NCI-H1105 treated with DMSO at 0.1 percent for 48 hours (cell line): ENCODE data around the gene SCAF11.
A peak's percentile ranks its signal among the peaks of the same experiment; 100 is the strongest.
"Not testable (repeated sequence)": the region's sequence is repeated elsewhere in the genome, so short reads cannot be mapped to it uniquely, and the experiment has no call there.

Experiments used
- DNase-seq: peaks from one replicate; lab custom pipeline; 2025; lab: John Stamatoyannopoulos, UW

SCAF11 gene, protein sequence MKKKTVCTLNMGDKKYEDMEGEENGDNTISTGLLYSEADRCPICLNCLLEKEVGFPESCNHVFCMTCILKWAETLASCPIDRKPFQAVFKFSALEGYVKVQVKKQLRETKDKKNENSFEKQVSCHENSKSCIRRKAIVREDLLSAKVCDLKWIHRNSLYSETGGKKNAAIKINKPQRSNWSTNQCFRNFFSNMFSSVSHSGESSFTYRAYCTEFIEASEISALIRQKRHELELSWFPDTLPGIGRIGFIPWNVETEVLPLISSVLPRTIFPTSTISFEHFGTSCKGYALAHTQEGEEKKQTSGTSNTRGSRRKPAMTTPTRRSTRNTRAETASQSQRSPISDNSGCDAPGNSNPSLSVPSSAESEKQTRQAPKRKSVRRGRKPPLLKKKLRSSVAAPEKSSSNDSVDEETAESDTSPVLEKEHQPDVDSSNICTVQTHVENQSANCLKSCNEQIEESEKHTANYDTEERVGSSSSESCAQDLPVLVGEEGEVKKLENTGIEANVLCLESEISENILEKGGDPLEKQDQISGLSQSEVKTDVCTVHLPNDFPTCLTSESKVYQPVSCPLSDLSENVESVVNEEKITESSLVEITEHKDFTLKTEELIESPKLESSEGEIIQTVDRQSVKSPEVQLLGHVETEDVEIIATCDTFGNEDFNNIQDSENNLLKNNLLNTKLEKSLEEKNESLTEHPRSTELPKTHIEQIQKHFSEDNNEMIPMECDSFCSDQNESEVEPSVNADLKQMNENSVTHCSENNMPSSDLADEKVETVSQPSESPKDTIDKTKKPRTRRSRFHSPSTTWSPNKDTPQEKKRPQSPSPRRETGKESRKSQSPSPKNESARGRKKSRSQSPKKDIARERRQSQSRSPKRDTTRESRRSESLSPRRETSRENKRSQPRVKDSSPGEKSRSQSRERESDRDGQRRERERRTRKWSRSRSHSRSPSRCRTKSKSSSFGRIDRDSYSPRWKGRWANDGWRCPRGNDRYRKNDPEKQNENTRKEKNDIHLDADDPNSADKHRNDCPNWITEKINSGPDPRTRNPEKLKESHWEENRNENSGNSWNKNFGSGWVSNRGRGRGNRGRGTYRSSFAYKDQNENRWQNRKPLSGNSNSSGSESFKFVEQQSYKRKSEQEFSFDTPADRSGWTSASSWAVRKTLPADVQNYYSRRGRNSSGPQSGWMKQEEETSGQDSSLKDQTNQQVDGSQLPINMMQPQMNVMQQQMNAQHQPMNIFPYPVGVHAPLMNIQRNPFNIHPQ (N-terminal part only)

DNA sequence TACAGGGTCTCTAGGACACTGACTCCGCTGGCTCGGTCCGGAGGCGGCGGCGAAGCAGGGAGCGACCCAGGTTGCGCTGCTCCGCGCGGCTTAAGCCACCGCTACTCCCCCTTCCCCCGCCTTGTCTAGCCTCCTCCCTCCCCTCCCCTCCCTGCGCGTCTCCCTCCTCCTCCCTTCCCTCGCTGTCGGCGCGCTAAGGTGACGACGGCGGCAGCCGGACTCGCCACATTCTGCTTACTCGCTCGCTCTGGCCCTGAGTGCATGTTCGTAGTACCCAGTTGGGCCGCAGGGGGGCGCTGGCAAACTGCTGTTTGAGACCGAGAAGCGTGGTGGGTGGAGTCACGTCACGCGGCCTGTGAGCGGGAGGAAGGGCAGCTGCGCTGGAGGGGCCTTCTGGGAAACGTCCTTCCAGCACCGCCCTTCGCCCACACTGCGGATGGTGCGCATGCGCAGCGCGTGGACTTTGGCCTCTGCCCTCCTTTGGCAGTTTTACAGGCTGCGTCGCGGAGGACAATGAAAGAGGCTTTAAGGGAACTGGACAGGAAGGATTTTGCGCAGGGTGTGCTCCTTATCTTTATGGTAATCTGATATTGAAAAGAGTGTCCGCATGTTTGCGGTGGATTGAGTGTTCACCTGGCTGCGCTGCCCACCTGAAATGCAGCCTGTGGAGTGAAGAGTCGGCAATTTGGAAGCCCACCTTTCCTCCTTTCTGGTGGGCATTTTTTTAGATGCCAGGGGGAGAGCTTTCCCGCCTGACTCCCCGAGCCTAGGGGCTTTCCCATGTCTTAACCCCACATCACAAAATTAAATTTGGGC lies at the start of gene SCAF11:
SCAF11 (minus strand) TSS at position 107 of the 816 bp plus-strand sequence. CDS start 26,407 bp downstream, outside the sequence.
- DNase-seq = peak; percentile 99

DNA sequence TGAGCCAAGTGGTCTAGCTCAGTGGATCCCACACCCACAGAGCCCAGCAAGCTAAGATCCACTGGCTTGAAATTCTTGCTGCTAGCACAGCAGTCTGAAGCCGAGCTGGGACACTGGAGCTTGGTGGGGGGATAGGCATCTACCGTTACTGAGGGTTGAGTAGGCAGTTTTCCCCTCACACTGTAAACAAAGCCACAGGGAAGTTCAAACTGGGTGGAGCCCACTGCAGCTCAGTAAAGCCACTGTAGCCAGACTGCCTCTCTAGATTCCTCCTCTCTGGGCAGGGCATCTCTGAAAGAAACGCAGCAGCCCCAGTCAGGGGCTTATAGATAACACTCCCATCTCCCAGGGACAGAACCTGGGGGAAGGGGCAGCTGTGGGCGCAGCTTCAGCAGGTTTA lies 46.7 kb upstream of the SCAF11 start:
- DNase-seq = not testable (repeated sequence)

DNA sequence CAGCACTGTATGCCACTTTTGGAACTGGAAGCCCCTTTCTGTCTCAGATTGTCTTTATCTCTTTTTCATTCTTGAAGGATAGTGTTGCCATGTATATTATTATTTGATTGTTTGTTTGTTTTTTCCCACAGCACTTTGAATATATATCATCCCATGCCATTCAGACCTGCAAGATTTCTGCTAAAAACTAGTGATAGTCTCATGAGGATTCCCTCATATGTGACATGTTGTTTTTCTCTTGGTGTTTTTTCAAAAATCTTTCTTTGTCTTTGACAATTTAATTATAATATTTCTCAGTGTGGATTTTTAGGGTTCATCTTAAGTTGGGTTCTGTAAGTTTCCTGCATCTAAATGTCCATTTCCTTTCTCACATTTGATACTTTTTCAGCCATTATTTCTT lies 36.8 kb upstream of the SCAF11 start:
- DNase-seq = no peak

DNA sequence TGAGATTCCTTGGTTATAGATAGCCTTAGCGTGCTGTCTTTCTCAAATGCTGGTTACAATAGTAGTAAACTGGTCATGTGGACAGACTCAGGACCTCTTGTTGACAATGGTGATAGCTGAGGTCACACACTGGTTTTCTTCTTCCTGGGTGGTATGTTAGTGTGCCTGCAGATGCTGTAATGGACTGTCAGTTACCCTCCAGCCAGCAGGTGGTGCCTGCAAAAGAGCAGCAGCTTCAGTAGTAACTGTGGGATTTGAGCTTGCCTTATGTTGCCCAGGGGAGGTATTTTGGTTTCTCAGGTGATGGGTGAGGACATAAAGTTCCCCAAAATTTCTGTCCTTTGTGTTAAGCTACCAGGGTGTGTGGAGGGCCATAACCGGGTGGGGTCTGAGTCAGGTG lies 33.7 kb upstream of the SCAF11 start:
- DNase-seq = no peak

DNA sequence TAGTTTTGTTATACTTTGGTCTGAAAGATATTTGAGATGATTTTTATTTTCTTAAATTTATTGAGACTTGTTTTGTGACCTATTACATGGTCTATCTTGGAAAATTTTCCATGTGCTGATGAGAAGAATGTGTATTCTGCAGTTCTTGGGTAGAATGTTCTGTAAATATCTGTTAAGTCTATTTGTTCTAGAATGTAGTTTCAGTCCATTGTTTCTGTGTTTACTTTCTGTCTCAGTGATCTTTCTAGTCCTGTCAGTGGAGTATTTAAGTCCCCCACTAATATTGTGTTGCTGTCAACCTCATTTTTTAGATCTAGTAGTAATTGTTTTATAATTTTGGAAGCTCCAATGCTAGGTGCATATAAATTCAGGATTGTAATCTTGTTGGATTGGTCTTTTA lies 30.4 kb upstream of the SCAF11 start:
- no peak for DNase-seq

DNA sequence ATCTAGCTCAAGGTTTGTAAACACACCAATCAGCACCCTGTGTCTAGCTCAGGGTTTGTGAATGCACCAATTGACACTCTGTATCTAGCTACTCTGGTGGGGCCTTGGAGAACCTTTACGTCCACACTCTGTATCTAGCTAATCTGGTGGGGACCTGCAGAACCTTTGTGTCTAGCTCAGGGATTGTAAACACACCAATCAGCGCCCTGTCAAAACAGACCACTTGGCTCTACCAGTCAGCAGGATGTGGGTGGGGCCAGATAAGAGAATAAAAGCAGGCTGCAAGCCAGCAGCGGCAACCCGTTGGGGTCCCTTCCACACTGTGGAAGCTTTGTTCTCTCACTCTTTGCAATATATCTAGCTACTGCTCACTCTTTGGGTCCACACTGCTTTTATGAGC lies 28.3 kb upstream of the SCAF11 start:
- not testable (repeated sequence) for DNase-seq

DNA sequence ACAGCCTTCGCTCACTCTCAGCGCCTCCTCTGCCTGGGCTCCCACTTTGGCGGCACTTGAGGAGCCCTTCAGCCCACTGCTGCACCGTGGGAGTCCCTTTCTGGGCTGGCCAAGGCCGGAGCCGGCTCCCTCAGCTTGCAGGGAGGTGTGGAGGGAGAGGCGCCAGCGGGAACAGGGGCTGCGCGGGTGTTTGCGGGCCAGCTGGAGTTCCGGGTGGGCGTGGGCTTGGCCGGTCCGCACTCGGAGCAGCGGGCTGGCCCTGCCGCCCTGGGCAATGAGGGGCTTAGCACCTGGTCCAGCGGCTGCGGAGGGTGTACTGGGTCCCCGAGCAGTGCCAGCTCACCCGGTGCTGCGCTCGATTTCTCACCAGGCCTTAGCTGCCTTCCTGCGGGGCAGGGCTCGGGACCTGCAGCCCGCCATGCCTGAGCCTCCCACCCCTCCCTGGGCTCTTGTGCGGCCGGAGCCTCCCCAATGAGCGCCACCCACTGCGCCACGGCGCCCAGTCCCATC lies 27.5 kb upstream of the SCAF11 start:
- not testable (repeated sequence) for DNase-seq

DNA sequence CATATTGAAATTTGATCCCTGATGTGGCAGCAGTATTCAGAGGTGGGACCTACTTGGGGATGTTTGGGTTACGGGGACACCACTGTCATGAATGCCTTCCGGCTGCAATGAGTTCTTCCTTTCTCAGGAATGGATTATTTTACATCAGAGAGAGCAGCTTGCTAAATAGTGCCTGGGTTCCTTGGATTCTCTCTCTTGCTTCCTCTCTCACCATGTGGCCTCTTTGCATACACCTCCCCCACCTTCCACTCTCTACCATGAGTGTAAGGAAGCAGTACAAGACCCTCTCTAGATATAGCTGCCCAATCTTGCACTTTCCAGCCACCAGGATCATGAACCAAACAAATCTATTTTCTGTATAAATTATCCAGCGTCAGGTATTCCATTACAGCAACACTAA lies 15.4 kb upstream of the SCAF11 start:
- DNase-seq = no peak

DNA sequence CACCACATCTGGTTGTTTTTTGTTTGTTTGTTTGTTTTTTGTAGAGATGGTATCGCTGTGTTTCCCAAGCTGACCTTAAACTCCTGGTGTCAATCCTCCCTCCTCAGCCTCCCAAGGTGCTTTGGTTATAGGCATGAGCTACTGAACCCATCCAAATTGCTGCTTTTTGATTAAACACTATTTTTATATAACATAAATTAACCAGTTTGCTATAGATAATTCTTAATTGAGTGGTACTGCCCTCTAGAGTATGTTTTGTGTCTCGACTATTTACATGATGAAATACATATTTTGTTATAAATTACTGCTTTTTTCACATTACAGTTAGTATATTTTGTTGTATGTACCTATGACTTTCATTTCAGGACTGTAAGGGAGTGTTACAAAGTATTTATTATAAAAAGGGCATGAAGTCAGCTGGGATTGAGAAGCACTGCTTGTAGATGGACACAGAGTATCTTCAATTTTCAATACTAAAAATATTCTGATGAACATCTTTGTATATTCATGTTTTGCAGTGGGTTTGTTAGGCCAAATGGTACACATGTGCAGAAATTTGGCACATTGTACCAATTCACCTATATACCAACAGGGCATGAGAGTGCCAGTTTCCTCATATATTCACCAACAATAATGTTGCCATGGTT lies 14.9 kb upstream of the SCAF11 start:
- DNase-seq = no peak

DNA sequence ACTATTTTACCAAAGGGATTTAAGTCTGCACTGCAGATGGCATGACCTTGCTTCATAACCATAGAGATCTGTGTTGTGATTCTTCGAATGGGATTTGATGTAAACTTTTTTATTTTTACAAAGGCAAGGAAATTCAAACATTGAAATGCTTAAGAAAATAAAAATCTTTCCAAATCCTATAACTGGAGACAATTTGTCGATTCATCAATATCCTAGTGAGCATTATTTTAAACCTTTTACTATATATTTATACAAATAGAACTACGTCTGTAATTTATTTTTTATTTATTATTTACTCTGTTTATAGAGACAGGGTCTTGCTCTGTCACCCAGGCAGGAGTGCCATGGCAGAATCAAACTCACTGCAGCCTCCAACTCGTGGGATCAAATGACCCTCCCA lies 14.3 kb upstream of the SCAF11 start:
- DNase-seq = no peak

DNA sequence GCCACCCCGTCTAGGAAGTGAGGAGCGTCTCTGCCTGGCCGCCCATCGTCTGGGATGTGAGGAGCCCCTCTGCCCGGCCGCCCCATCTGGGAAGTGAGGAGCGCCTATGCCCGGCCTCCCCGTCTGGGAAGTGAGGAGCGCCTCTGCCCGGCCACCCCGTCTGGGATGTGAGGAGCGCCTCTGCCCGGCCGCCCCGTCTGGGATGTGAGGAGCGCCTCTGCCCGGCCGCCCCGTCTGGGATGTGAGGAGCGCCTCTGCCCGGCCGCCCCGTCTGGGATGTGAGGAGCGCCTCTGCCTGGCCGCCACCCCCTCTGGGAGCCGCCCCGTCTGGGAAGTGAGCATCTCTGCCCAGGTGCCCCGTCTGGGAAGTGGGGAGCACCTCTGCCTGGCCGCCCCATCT lies 9.7 kb upstream of the SCAF11 start:
- DNase-seq = not testable (repeated sequence)

DNA sequence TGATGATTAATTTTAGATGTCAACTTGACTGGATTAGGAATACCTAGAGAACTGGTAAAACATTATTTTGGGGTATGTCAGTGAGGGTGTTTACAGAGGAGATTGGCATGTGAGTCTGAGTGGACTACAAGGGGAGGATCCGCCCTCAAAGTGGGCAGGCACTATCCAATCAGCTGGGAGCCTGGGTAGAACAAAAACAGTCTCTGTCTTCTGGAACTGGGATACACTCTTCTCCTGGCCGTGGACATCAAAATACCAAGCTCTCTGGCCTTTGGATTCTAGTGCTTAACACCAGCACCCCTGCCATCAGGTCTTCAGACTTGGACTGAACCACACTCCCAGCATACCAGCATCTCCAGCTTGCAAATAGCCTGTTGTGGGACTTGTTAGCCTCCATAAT lies 4.4 kb upstream of the SCAF11 start:
- DNase-seq = no peak

DNA sequence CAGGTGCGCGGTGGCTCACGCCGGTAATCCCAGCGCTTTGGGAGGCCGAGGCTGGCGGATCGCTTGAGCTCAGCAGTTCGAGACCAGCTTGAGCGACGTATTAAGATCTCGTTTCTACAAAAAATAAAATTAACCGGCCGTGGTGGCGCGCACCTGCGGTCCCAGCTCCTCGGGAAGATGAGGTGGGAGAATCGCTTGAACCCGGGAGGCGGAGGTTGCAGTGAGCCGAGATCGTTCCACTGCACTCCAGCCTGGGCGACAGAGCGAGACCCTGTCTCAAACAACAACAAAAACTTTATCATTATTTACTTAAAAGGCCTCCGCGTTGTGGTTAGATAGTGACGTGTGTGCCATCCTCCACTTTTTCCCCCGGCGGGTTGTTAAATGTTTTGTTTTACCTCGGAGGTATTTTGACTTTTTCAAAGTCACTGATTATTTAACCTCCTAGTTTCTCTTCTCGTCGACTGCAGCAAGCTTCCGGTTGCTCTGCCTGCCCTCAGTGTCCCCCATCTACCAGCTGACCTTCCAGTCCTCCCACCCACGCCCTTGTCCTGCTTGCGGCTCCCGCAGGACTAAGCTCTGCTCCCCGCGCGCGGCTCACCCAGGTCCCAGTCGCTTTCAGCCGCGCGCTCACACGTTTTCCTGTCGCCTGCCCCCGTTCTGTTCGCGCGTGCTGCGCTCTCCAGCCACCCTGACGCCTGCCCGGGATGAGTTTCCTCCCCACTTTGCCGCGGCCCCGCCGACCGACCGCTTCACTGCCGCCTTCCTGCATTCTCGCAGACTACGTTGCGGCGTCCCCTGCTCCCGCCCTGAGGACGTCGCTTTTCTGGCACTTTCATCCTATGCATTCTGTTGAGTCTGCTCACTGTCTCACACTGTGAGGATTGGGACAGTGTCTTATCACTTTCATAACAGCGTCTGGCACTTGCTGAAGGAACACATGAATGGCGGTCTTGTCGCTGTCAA lies 1.2 kb upstream of the SCAF11 start:
- peak; percentile 87 for DNase-seq

DNA sequence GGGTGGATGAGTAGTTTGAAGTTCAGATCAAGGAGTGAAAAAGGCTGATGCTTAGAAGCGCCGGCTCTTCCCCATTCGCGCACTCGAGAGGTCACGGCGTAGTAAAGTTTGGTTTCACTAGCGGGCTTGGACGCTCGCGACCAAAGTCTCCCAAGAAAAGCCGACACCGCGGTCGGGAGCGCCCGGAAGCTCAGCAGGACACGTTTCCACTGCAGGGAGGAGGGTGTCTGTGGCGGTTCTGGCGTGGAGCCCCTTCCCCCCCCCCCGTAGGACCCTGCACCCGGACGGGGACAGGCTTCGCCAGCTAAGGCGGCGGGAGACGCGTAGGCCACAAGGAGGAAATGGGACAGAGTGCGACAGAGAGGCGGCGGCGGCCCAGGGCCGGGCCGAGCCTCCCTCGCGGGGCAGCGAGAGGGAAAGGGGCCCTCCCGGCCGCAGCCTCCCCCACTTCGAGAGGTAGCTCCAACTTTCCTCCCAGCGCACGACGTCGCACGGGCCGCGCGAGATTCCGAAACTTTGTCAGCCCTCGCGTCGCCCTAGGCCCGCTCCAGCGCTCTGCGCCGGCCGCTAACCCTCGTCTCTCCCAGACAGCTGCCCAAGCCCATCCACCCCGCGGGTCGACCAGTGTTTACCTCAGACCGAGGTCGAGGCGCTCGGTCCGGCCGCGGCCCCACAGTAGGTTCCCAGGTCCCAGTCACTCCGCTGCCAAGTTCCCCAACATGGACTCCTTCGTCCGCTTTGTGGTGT lies 480 bp downstream of the SCAF11 start:
- peak; percentile 75 for DNase-seq

DNA sequence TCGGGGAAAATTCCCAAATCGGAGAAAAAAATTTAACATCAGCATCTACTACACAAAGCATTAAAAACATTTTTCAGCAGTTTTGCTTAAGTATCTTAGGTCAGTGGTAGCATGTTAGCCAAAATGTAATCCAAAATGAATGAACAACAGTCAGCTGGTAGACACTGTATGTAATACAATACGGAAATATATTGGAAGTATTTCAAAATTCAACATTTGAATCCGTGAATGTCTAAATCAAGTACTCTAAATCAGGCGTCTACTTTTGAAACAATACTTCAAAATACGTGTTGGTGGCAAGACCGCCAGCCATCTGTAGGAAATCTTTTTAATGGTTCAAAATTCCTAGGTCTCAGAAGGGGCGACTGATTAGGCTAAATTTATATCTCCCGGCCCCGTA lies 1.1 kb downstream of the SCAF11 start:
- no peak for DNase-seq

DNA sequence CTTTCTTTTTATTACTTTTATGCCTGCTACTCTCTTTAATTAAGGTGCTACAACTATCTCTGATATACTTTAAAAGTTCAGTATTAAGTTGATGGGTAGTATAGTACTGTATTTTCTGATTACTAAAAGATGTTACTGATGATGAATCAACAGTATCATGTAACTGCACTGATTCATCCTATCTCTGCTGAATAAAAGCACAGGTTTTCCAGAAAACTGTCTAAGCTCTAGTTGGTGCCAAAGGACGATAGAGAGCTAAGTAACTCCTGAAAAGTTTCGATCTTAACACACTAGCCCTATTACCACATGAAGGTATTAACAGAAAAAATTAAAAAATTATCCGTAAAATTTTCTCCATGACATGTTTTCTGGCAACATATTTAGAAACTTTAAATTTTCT lies 2.1 kb downstream of the SCAF11 start:
- no peak for DNase-seq

DNA sequence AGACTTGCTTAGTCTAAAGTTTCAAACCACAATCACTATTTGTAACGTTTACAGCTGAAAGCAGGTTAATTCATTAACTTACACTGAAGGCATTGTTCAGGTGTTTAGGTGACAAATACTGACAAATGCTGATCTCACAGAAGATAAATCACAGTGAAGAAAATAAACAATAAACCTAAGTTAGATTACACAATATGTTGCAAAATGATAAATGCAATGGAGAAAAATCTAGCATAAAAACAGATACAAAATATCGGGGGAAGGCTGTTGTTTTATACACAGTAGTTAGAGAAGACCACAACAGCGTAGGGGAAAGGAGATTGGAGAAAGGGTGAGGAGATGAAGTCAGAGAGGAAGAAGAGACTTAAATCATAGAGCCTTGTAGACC lies 3.0 kb downstream of the SCAF11 start:
- DNase-seq = no peak

DNA sequence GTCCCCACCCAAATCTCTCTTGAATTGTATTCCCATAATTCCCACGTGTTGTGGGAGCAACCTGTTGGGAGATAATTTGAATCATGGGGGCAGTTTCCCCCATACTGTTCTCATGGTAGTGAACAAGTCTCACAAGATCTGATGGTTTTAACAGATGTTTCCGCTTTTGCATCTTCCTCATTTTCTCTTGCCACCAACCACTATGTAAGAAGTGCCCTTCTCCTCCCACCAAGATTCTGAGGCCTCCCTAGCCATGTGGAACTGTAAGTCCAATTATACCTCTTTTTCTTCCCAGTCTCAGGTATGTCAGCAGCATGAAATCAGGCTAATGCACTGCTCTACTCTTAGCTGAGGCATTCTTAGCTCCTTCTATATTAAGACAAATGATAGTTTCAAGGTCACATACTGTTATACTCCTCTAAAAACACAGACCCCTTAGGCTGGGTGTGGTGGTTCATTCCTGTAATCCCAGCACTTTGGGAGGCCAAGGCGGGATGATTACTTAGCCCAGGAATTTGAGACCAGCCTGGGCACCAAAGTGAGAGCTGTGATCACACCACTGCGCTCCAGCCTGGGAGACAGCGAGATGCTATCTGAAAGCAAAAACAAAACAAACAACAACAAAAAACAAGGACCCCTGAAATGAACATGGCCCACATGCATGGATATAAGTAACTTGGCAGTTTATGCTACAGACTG lies 3.6 kb downstream of the SCAF11 start:
- DNase-seq = no peak
